Bronchial epithelial cell (primary cell): ENCODE results near the gene MYO10. TPM values are rescaled to one million over a fixed set of nuclear protein-coding genes. Genes with fewer than 3 reads are reported as not detected.

Experiments
- DNase-seq: peaks from one replicate; pipeline ENCODE4 v3.0.0-alpha.2; 2010; ENCODE audit warnings: low read depth
- FAIRE-seq: peaks from 2 replicates; lab custom pipeline; 2011; peaks lifted over from hg19 to GRCh38; lab: Jason Lieb, UNC
- H3K27me3 ChIP-seq: 2 replicates; pipeline ENCODE4 v1.5.1; 2011; ENCODE audit warnings: low read length; ENCODE audit not compliant: control insufficient read depth, insufficient read depth
- H3K36me3 ChIP-seq: 2 replicates; pipeline ENCODE4 v1.5.1; 2011; ENCODE audit warnings: low read length; ENCODE audit not compliant: control insufficient read depth, insufficient read depth
- H3K4me3 ChIP-seq: 2 replicates; pipeline ENCODE4 v1.5.1; 2011; ENCODE audit warnings: mild to moderate bottlenecking, low read depth, low read length, control low read depth
- total RNA-seq: library from RNA; depleted of rRNA; stranded (reverse); fragments of >200 nt; gene quantifications from 2 replicates; pipeline ENCODE4 v1.2.1, GENCODE V29; 2014
- TF ChIP-seq, protein P1 (sequence below): IDR thresholded peaks from 2 replicates; pipeline ENCODE4 v1.5.1; 2011; ENCODE audit warnings: mild to moderate bottlenecking, moderate library complexity, low read length, control low read depth, inconsistent platforms; ENCODE audit not compliant: insufficient read depth, severe bottlenecking

The MYO10 gene
- total RNA-seq, 1 donor from 2014 or later: 39.5 TPM

DNA sequence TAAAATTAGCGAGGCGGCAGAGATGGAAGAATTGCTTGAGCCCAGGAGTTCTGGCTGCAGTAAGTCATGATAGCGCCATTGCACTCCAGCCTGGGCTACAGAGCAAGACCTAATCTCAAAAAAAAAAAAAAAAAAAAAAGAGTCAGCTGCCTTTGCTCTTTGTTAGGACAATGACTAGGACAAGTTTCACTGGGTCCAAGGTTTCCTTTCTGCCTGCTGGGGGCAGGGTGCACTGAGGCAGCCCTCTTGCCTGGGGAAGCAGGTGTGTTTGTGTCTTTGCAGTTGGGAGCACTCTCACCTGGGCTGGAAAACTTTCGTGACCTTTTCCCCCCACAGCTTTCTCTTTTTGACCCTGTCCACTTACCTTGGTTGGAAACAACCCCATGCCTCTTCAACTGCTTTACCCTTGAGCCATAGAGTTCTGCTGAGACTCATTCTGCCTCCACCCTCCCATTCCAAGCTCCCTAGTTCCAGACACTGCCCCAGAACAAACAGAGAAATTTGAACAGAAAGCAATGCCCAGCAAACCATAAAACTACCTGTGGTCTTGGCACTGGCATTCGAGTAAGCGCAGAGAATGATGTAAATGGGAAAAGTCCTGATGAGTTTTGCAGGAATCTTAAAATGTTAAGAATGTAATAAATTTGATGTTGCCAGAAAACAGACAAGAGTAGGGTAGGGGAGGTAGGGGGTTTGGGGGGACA lies 17.0 kb upstream of the MYO10 start:
- Histone ChIP-seq H3K4me3 (no peak overlapping the region), H3K27me3 (no peaks in the 10 kb centered on the region), H3K36me3 (no peaks in the 10 kb centered on the region)
- no peak for DNase-seq
- FAIRE-seq: no peak
- TF ChIP-seq, protein P1, sequence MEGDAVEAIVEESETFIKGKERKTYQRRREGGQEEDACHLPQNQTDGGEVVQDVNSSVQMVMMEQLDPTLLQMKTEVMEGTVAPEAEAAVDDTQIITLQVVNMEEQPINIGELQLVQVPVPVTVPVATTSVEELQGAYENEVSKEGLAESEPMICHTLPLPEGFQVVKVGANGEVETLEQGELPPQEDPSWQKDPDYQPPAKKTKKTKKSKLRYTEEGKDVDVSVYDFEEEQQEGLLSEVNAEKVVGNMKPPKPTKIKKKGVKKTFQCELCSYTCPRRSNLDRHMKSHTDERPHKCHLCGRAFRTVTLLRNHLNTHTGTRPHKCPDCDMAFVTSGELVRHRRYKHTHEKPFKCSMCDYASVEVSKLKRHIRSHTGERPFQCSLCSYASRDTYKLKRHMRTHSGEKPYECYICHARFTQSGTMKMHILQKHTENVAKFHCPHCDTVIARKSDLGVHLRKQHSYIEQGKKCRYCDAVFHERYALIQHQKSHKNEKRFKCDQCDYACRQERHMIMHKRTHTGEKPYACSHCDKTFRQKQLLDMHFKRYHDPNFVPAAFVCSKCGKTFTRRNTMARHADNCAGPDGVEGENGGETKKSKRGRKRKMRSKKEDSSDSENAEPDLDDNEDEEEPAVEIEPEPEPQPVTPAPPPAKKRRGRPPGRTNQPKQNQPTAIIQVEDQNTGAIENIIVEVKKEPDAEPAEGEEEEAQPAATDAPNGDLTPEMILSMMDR: no peak

DNA sequence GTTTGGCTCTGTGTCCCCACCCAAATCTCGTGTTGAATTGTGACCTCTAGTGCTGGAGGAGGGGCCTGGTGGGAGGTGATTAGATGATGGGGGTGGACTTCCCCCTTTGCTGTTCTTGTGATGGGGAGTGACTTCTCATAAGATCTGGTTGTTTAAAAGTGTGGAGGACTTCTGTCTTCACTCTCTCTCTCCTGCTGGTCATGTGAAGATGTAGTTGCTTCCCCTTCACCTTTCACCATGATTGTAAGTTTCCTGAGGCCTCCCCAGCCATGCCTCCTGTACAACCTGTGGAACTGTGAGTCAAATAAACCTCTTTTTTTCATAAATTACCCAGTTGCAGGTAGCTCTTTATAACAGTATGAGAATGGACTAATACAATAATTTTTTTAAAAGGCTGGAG lies 10.6 kb upstream of the MYO10 start:
- no peaks in the 10 kb centered on the region for H3K36me3 ChIP-seq
- no peaks in the 10 kb centered on the region for H3K27me3 ChIP-seq
- H3K4me3 ChIP-seq: no peak overlapping the region
- no peak for FAIRE-seq
- TF ChIP-seq, protein P1: no peak
- no peak for DNase-seq

DNA sequence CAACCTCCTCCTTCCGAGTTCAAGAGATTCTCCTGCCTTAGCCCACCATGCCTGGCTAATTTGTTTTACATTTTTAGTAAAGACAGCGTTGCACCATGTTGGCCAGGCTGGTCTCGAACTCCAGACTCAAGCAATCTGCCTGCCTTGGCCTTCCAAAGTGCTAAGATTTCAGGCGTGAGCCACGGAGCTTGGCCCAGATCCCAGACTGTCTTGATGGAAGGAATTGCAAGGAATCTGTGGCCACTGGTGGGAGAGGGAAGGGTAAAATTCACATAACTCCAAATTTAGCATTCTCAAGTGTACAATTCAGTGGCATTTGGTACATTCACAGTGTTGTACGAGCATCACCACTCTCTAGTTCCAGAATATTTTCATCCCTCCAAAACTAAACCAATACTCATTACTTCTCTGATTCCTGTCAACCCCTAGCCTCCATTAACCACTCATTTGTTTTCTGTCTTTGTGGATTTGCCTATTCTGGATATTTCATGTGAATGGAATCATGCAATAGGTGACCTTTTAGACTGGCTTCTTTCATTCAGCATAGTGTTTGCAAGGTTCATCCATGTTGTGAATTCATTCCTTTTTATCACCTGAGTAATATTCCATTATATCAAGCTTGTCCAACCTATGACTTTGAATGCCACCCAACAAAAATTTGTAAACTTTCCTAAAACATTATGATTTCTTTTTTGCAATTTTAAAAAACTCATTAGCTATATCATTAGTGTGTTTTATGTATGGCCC lies 8.9 kb upstream of the MYO10 start:
- TF ChIP-seq, protein P1: no peak
- no peak for DNase-seq

DNA sequence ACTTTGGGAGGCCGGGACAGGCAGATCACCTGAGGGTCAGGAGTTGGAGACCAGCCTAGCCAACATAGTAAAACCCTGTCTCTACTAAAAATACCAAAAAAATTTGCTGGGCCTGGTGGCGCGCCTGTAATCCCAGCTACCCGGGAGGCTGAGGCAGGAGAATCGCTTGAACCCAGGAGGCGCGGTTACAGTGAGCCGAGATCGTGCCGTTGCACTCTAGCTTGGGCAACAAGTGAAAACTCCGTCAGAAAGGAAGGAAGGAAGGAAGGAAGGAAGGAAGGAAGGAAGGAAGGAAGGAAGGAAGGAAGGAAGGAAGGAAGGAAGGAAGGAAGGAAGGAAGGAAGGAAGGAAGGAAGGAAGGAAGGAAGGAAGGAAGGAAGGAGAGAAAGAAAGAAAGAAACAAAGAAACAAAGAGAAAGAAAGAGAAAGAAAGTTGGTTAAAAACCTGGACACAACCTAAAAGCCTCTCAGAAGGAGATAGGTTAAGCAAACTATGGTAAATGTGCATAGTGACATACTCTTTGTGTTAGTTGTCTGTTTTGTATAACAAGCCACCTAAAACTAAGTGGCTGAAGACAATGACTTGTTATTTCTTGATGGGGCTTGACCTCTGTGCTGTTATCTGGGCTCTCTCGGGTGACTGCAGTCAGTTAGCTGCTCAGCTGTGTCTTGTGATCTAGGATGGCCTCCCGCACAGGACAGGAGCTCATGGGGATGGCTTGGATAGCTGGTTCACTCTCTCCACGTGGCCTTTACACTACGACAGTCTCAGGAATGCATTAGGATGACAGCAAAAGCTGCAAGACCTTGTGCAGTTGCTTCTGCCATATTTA lies 8.0 kb upstream of the MYO10 start:
- TF ChIP-seq, protein P1: no peak
- Histone ChIP-seq H3K4me3 (no peak overlapping the region), H3K36me3 (no peaks in the 10 kb centered on the region), H3K27me3 (peaks cover 3% of the 10 kb centered on the region)
- no peak for FAIRE-seq
- DNase-seq: no peak

More for the DNA sequence above, 8.9 kb upstream of the MYO10 start:
- Histone ChIP-seq H3K27me3 (peaks cover 3% of the 10 kb centered on the region), H3K36me3 (no peaks in the 10 kb centered on the region), H3K4me3 (no peak overlapping the region)
- no peak for FAIRE-seq

DNA sequence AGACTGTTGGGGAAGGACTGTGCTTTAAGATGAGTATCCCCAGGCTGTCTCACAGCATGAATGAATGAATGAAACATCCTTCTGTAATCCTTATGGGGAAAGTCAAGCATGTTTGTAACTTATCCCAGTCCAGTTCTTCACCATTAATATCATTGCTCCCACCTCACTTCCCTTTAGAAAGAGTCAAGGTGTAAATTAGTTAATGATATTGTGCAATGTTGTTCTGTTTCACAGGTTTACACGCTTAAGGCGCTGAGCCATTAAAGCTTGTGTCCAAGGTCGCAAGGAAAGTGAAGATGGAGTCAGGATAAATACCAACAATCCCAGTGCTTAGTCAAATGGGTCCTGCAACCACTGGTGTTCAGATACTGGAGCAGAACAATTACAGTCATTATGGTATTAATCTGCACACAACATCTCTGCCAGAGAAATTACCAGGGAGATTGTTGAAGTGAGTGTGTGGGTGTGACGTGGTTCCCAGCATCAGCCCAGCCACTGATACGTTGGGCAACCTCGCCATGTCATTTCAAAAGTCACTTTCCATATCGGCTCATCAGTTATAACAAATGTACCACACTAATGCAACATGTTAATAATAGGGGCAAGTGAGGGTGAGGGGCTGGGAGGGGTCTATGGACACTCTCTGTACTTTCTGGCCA lies 1.5 kb upstream of the MYO10 start:
- no peak overlapping the region for H3K4me3 ChIP-seq
- no peak for FAIRE-seq
- DNase-seq: no peak
- TF ChIP-seq, protein P1: no peak
- peaks cover 3% of the 10 kb centered on the region for H3K27me3 ChIP-seq
- no peaks in the 10 kb centered on the region for H3K36me3 ChIP-seq
